SU-DHL-6 (cell line): ENCODE data around the gene NUMA1.

Experiments
- H2AFZ ChIP-seq: fragments of 200-600 bp; sonication (generic); 2 replicates; pipeline ENCODE4 v1.6.1; 2014; ENCODE audit warnings: low read depth, mild to moderate bottlenecking, moderate library complexity, mixed read lengths, antibody characterized with exemption, low read length; ENCODE audit not compliant: severe bottlenecking
- H3F3A ChIP-seq: fragments of 200-600 bp; shearing (Covaris generic); 2 replicates; pipeline ENCODE4 v1.6.0; 2016; ENCODE audit warnings: antibody characterized with exemption, mild to moderate bottlenecking; ENCODE audit not compliant: insufficient read depth
- H3K27ac ChIP-seq: fragments of 200-600 bp; sonication (generic); 2 replicates; pipeline ENCODE4 v1.5.1; 2016; ENCODE audit warnings: low read depth, mild to moderate bottlenecking, low read length, moderate library complexity, mixed read lengths
- H3K27me3 ChIP-seq: fragments of 200-600 bp; sonication (generic), shearing (Covaris generic); 2 replicates; pipeline ENCODE4 v1.6.0; 2014; ENCODE audit warnings: mild to moderate bottlenecking, low read length
- H3K36me3 ChIP-seq: fragments of 200-600 bp; sonication (generic); 2 replicates; pipeline ENCODE4 v1.6.1; 2014; ENCODE audit warnings: mild to moderate bottlenecking, low read length, mixed read lengths
- H3K4me2 ChIP-seq: fragments of 300-600, 200-600 bp; shearing (Covaris generic), sonication (generic); 2 replicates; pipeline ENCODE4 v1.6.0; 2014; ENCODE audit warnings: low read length, low read depth, mild to moderate bottlenecking; ENCODE audit not compliant: poor library complexity, severe bottlenecking
- H3K4me3 ChIP-seq: fragments of 200-600 bp; sonication (generic); 2 replicates; pipeline ENCODE4 v1.5.1; 2014; ENCODE audit warnings: antibody characterized with exemption, low read length, mild to moderate bottlenecking, mixed read lengths; ENCODE audit not compliant: insufficient read depth, poor library complexity, severe bottlenecking
- H3K79me2 ChIP-seq: fragments of 200-600 bp; sonication (generic); 2 replicates; pipeline ENCODE4 v1.6.1; 2014; ENCODE audit warnings: mild to moderate bottlenecking, low read length, moderate library complexity; ENCODE audit not compliant: insufficient read depth
- H3K9ac ChIP-seq: fragments of 200-600 bp; sonication (generic); 2 replicates; pipeline ENCODE4 v1.7.0; 2014; ENCODE audit warnings: mild to moderate bottlenecking, low read length
- H3K9me2 ChIP-seq: fragments of 200-600 bp; sonication (generic); replicated peaks from 2 replicates; pipeline ENCODE4 v1.6.1; 2014; ENCODE audit warnings: low read length; ENCODE audit not compliant: insufficient read depth
- H3K9me3 ChIP-seq: fragments of 200-600 bp; sonication (generic); 2 replicates; pipeline ENCODE4 v1.6.1; 2014; ENCODE audit warnings: low read length, mixed read lengths; ENCODE audit not compliant: insufficient read depth
- H4K20me1 ChIP-seq: fragments of 200-600 bp; sonication (generic); 2 replicates; pipeline ENCODE4 v1.6.1; 2014; ENCODE audit warnings: low read depth, mild to moderate bottlenecking, antibody characterized with exemption, low read length, moderate library complexity, mixed read lengths
- EZH2phosphoT487 ChIP-seq: fragments of 200-600 bp; sonication (generic), shearing (Covaris generic); conservative IDR thresholded peaks from 2 replicates; pipeline ENCODE4 v1.6.1; 2018; ENCODE audit warnings: mild to moderate bottlenecking, antibody characterized with exemption, low read length, moderate library complexity, mixed read lengths
- TF ChIP-seq, protein P1 (sequence below): fragments of 200-600 bp; sonication (generic); IDR thresholded peaks from one replicate; pipeline ENCODE4 v1.5.1; 2017; ENCODE audit warnings: antibody characterized with exemption, mild to moderate bottlenecking, low read length, moderate library complexity; ENCODE audit not compliant: insufficient read depth, poor library complexity, severe bottlenecking

NUMA1 gene

DNA sequence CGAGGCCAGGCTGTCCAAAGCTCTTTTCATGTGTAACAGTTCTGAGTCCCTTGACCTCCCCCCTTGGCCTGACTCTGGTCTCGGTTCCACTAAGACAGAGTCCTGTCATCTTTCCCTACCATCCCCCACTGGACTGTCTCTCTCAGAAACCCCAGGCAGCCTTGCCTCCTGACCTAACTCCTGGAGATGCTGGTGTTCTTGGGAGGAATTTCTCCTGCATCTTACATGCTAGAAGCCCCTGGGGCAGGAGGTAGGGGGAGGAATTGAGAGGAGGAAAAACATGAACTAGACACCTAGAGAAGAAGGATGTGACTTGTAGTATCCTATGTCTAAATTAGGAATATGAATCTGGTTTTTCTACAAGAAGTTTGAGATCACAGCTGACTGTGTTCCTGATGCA lies 82.3 kb downstream of the NUMA1 start:
- Histone ChIP-seq H3K27me3 (no peaks in the 10 kb centered on the region), H3K4me2 (no peak overlapping the region), H3K9me3 (no peaks in the 10 kb centered on the region), H2AFZ (no peak overlapping the region), H3K9ac (no peak overlapping the region), H3K4me3 (no peak overlapping the region), H4K20me1 (no peaks in the 10 kb centered on the region), H3F3A (0 out of 2 replicates have a peak, but pooled peaks cover 10% of the 10 kb centered on the region), H3K27ac (no peak overlapping the region), H3K9me2 (no peaks in the 10 kb centered on the region), H3K36me3 (no peaks in the 10 kb centered on the region), H3K79me2 (no peaks in the 10 kb centered on the region)
- TF ChIP-seq, protein P1, sequence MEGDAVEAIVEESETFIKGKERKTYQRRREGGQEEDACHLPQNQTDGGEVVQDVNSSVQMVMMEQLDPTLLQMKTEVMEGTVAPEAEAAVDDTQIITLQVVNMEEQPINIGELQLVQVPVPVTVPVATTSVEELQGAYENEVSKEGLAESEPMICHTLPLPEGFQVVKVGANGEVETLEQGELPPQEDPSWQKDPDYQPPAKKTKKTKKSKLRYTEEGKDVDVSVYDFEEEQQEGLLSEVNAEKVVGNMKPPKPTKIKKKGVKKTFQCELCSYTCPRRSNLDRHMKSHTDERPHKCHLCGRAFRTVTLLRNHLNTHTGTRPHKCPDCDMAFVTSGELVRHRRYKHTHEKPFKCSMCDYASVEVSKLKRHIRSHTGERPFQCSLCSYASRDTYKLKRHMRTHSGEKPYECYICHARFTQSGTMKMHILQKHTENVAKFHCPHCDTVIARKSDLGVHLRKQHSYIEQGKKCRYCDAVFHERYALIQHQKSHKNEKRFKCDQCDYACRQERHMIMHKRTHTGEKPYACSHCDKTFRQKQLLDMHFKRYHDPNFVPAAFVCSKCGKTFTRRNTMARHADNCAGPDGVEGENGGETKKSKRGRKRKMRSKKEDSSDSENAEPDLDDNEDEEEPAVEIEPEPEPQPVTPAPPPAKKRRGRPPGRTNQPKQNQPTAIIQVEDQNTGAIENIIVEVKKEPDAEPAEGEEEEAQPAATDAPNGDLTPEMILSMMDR, result no peak
- no peak for TF ChIP-seq EZH2phosphoT487

DNA sequence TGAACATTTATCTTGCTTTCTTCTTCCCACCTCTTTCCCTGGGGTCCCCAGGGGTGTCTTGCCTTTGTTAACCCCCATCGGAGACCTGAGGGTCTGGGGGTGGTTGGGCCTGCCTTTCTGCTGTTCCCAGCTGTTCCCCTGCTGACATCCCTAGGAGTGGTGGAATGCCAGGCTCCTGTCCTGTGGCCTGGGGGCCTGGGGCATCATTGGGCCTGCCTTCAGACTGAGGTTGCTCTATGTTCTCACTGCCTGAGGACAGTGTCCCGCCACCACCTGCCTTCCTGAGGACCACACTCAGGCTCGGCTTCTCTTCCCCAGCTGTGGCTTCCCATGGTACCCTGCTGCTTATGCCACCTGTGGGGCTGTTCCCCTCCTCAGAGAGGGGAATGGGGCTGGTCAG lies 82.7 kb downstream of the NUMA1 start:
- no peak for TF ChIP-seq EZH2phosphoT487
- TF ChIP-seq, protein P1, result no peak
- H3K4me2 ChIP-seq, result no peak overlapping the region
- H3K36me3 ChIP-seq, result no peaks in the 10 kb centered on the region

DNA sequence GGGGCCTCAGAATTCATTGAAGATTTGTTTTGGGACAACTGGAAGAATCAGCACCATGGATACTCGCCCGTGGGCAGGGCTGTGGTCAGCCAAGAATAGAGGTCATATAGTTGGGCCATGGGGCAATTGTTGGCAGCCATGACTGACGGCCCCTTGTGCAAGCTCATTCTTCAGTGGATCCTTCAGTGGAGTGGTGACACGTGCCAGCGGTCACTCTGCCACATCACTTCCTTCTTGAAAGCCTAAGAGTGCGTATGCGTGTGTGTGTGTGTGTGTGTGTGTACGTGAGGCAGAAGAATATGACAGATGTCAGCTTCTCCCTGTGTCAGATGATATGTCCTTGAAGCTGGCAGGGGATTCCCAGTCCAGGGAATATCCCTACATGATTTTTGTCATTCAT lies 83.4 kb downstream of the NUMA1 start:
- no peak overlapping the region for H2AFZ ChIP-seq

More for the DNA sequence above, 82.7 kb downstream of the NUMA1 start:
- H3K27ac ChIP-seq, result no peak overlapping the region
- H3K9me2 ChIP-seq, result no peaks in the 10 kb centered on the region
- H4K20me1 ChIP-seq, result no peaks in the 10 kb centered on the region
- no peak overlapping the region for H3K9ac ChIP-seq
- H3F3A ChIP-seq, result peaks cover 9% of the 10 kb centered on the region; the same call in 1 of the 2 replicates
- no peaks in the 10 kb centered on the region for H3K9me3 ChIP-seq
- no peak overlapping the region for H3K4me3 ChIP-seq
- H2AFZ ChIP-seq, result no peak overlapping the region
- no peaks in the 10 kb centered on the region for H3K27me3 ChIP-seq
- H3K79me2 ChIP-seq, result no peaks in the 10 kb centered on the region

More for the DNA sequence above, 83.4 kb downstream of the NUMA1 start:
- Histone ChIP-seq H3K9me3 (no peaks in the 10 kb centered on the region), H3K27ac (no peak overlapping the region), H3F3A (peaks cover 9% of the 10 kb centered on the region; the same call in 1 of the 2 replicates), H4K20me1 (no peaks in the 10 kb centered on the region), H3K36me3 (no peaks in the 10 kb centered on the region), H3K27me3 (no peaks in the 10 kb centered on the region), H3K4me2 (no peak overlapping the region), H3K9ac (no peak overlapping the region), H3K79me2 (no peaks in the 10 kb centered on the region), H3K9me2 (no peaks in the 10 kb centered on the region), H3K4me3 (no peak overlapping the region)
- TF ChIP-seq, protein P1, result no peak
- no peak for TF ChIP-seq EZH2phosphoT487
